Thoracic aorta (tissue), 2 donors: ENCODE data around the gene GCNT1. TPM values are rescaled to one million over a fixed set of nuclear protein-coding genes. Genes with fewer than 3 reads are reported as not detected.
"Not testable (repeated sequence)": the region's sequence is repeated elsewhere in the genome, so short reads cannot be mapped to it uniquely, and the experiment has no call there.

Source experiments
- ATAC-seq: fragments of 150-250 bp; one replicate; pipeline ENCODE4 v1.8.0; 2017; ENCODE audit warnings: low read depth; ENCODE audit not compliant: insufficient number of reproducible peaks, low FRiP score
- DNase-seq: peaks from one replicate; pipeline ENCODE4 v3.0.0-alpha.2; 2020; ENCODE audit warnings: low spot score
- H3K27ac ChIP-seq, 2 donors: fragments of 200-600 bp; sonication (generic); 1 replicate in 1 of 2; 2 replicates in 1 of 2; pipeline ENCODE4 v1.5.1; 2016; ENCODE audit warnings: mild to moderate bottlenecking in 2 of 2, moderate library complexity in 2 of 2
- H3K27me3 ChIP-seq: fragments of 200-600 bp; sonication (generic); replicated peaks from 2 replicates; pipeline ENCODE4 v1.6.0; 2016; ENCODE audit warnings: mild to moderate bottlenecking; ENCODE audit not compliant: insufficient read depth
- H3K36me3 ChIP-seq: fragments of 200-600 bp; sonication (generic); one replicate; pipeline ENCODE4 v1.5.1; 2016
- H3K4me1 ChIP-seq, 2 donors: fragments of 200-600 bp; sonication (generic); 1 replicate in 1 of 2; 2 replicates in 1 of 2; pipeline versions ENCODE4 v1.5.1 to v1.6.0; 2016; ENCODE audit warnings: low read depth in 2 of 2, mild to moderate bottlenecking in 1 of 2; ENCODE audit not compliant: control insufficient read depth in 1 of 2
- H3K4me3 ChIP-seq: fragments of 200-600 bp; sonication (generic); 2 replicates; pipeline ENCODE4 v1.5.1; 2016; ENCODE audit warnings: mild to moderate bottlenecking
- H3K9me3 ChIP-seq: fragments of 200-600 bp; sonication (generic); 2 replicates; pipeline ENCODE4 v1.5.1; 2016
- total RNA-seq, 2 donors: library from RNA; depleted of rRNA; stranded (reverse); fragments of >200 nt; gene quantifications; one replicate each; pipeline versions ENCODE4 v1.1.0 to v1.2.3, GENCODE V29; 2016
- TF ChIP-seq, protein P1 (sequence below): fragments of 200-600 bp; sonication (generic); IDR thresholded peaks from one replicate; pipeline ENCODE4 v1.5.1; 2019; ENCODE audit warnings: antibody characterized with exemption

GCNT1 gene
- total RNA-seq, 2 donors from 2014 or later: 17.1 to 24.1 TPM

DNA sequence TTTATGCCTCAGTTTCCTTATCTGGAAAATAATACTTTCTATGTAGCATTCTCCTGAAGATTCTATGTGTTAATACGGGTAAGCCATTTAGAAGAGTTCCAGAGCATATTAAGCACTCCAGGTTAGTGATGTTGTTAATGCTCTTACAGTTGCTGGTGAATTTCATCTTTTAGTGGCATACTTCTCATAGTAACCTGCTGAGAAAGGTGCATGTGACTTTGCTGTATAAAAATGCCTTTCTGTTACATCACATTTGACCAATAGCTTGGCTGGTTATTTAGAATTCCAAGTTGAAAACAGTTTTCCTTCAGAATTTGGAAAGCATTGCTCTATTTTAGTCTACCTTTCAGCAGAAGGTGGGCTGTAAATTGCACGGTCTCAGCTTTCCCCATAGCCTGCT is 27.2 kb downstream of the GCNT1 start:
- no peak overlapping the region for H3K27ac ChIP-seq
- TF ChIP-seq, protein P1, sequence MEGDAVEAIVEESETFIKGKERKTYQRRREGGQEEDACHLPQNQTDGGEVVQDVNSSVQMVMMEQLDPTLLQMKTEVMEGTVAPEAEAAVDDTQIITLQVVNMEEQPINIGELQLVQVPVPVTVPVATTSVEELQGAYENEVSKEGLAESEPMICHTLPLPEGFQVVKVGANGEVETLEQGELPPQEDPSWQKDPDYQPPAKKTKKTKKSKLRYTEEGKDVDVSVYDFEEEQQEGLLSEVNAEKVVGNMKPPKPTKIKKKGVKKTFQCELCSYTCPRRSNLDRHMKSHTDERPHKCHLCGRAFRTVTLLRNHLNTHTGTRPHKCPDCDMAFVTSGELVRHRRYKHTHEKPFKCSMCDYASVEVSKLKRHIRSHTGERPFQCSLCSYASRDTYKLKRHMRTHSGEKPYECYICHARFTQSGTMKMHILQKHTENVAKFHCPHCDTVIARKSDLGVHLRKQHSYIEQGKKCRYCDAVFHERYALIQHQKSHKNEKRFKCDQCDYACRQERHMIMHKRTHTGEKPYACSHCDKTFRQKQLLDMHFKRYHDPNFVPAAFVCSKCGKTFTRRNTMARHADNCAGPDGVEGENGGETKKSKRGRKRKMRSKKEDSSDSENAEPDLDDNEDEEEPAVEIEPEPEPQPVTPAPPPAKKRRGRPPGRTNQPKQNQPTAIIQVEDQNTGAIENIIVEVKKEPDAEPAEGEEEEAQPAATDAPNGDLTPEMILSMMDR: no peak
- no peak overlapping the region for H3K4me3 ChIP-seq
- ATAC-seq (no peak), DNase-seq (no peak)
- H3K36me3 ChIP-seq: no peaks in the 10 kb centered on the region
- no peaks in the 10 kb centered on the region for H3K9me3 ChIP-seq
- no peaks in the 10 kb centered on the region for H3K27me3 ChIP-seq
- no peaks in the 10 kb centered on the region for H3K4me1 ChIP-seq

DNA sequence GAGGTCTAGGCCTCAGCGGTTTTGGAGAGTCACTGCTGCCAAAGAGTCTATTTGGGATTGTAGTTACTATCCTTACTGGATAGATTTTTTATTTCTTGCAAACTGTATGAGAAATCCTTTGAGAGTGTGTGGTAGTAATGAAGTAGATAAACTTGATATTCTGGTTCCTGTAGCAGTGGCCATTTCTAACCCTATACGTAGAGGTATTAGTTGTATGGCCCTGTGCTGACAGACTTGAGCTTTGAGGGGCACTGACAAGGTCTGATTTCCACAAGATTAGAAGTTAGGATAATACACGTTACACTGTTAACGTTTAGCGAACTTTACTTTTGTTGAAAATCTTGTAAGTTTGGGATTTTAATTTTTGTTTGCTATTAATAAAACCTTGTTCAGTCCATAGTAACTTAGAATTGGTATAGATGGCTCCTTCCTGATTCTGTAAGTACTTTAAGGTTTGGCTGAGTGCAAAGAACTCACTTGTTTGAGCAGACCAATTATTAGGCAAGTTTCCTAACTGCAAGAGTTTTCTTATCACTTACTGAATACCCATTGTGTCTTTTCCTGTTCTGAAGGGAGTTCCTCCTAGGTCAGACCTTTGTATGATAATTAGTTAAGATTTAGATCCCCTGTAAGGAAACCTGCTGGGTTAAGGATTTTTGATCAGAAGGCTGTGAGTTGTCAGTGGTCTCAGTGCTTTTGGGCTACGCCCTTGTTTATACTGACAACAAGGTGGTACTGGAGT is 31.4 kb downstream of the GCNT1 start:
- ATAC-seq (no peak), DNase-seq (no peak)
- H3K4me3 ChIP-seq: no peak overlapping the region
- no peaks in the 10 kb centered on the region for H3K36me3 ChIP-seq
- TF ChIP-seq, protein P1: no peak
- H3K27me3 ChIP-seq: no peaks in the 10 kb centered on the region
- no peaks in the 10 kb centered on the region for H3K4me1 ChIP-seq
- H3K9me3 ChIP-seq: no peaks in the 10 kb centered on the region
- no peak overlapping the region for H3K27ac ChIP-seq

DNA sequence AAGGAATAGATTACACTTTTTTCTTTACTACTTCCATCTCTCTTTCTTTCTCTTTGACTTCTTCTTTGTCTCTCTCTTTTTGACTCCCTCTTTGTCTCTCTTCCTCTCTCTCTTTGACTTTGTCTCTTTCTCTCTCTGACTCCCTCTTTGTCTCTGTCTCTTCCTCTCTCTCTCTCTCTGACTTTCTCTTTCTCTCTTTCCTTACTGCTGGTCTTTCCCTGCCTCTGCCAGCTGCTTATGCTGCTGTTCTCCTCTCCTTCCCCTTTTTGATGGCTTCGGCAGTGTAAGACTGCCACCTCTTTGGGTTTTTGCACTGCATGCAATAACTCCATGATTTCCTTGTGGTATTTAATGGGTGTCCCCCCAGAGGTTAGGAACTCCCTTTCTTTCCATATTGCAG is 32.1 kb downstream of the GCNT1 start:
- not testable (repeated sequence) for H3K4me3 ChIP-seq, H3K4me1 ChIP-seq, H3K9me3 ChIP-seq, ATAC-seq, DNase-seq, H3K27ac ChIP-seq, H3K36me3 ChIP-seq, H3K27me3 ChIP-seq

DNA sequence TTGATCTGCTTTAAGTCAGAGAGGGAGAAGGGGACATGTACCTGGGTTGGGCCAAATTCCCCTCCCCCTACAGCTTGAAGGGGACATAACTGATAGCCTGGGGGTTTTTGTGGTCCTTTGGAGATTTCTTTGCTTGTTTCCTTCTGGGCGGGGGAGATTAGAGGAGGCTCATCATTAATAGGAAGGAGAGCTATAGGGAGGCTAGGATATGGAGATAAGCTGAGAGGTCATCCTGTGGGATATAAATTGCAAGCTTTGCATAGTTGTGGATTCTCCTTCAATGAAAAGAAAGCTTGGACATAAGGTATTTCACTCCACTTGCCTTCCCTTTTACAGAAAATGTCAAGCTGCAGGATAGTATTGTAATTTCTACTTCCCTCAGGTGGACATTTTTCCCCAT is 34.5 kb downstream of the GCNT1 start:
- H3K27me3 ChIP-seq, H3K4me3 ChIP-seq, H3K36me3 ChIP-seq, H3K9me3 ChIP-seq, H3K27ac ChIP-seq, H3K4me1 ChIP-seq, ATAC-seq, DNase-seq: not testable (repeated sequence)

DNA sequence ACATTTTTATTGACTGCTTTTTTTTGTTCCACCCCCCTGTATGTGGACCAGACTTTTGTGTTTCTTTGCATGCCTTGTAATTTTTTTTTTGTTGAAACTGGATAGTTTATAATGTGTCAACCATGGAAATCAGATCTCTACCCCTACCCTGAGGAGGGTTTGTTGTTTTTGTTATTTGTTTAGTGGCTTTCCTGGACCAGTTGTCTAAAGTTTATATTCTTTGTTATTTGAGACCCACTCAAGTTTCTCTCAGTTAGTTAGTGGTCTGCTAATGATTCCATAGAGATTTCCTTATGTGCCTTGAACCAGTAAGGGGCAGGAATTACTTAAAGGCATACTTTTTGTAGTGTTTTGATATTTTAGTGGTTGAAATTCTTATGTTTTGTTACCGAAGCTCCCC is 41.1 kb downstream of the GCNT1 start:
- no peaks in the 10 kb centered on the region for H3K27me3 ChIP-seq
- H3K4me1 ChIP-seq: no peaks in the 10 kb centered on the region
- no peak overlapping the region for H3K27ac ChIP-seq
- no peak overlapping the region for H3K4me3 ChIP-seq
- TF ChIP-seq, protein P1: no peak
- no peaks in the 10 kb centered on the region for H3K36me3 ChIP-seq
- no peaks in the 10 kb centered on the region for H3K9me3 ChIP-seq
- DNase-seq: no peak
- ATAC-seq: no peak

DNA sequence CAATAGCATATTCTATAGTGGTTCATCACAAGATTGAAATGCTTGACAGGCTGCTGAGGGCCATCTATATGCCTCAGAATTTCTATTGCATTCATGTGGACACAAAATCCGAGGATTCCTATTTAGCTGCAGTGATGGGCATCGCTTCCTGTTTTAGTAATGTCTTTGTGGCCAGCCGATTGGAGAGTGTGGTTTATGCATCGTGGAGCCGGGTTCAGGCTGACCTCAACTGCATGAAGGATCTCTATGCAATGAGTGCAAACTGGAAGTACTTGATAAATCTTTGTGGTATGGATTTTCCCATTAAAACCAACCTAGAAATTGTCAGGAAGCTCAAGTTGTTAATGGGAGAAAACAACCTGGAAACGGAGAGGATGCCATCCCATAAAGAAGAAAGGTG is 43.8 kb downstream of the GCNT1 start:
- DNase-seq: no peak
- H3K9me3 ChIP-seq: no peaks in the 10 kb centered on the region
- no peak for ATAC-seq
- no peaks in the 10 kb centered on the region for H3K4me1 ChIP-seq
- no peak overlapping the region for H3K27ac ChIP-seq
- no peaks in the 10 kb centered on the region for H3K27me3 ChIP-seq
- H3K36me3 ChIP-seq: no peaks in the 10 kb centered on the region
- TF ChIP-seq, protein P1: no peak
- H3K4me3 ChIP-seq: no peak overlapping the region
